Lower leg skin (tissue), 4 donors: ENCODE data around the gene VSTM4. TPM values are rescaled to one million over a fixed set of nuclear protein-coding genes. Genes with fewer than 3 reads are reported as not detected.

Experiments used
- DNase-seq, 2 donors: peaks; one replicate each; pipeline ENCODE4 v3.0.0-alpha.2; 2019; ENCODE audit warnings: low spot score in 2 of 2
- H3K4me3 ChIP-seq: fragments of 200-600 bp; sonication (generic); 2 replicates; pipeline ENCODE4 v1.5.1; 2017; ENCODE audit warnings: mild to moderate bottlenecking, low read depth; ENCODE audit not compliant: poor library complexity, severe bottlenecking
- POLR2A ChIP-seq, 2 donors: fragments of 450-650 bp; IDR thresholded peaks; one replicate each; pipeline ENCODE4 v1.6.1; 2016 to 2017; ENCODE audit warnings: antibody characterized with exemption in 2 of 2, mild to moderate bottlenecking in 1 of 2, moderate library complexity in 1 of 2
- WGBS, 2 donors: methylation state at CpG; one replicate each; pipeline ENCODE4 v1.1.5; 2018; 5-methylcytosine and 5-hydroxymethylcytosine counted together
- intact Hi-C: fragments of 100-400 bp; cut with DNase I; formaldehyde crosslinking; loops from one replicate; pipeline ENCODE4 v1.15.0; 2023; ENCODE audit warnings: low total_unique reads
- total RNA-seq, 4 donors: library from RNA; depleted of rRNA; stranded (reverse); fragments of >200 nt; gene quantifications; one replicate each; pipeline ENCODE4 v1.1.0, GENCODE V29; 2016
- TF ChIP-seq, protein P1 (sequence below), 3 donors: fragments of 450-650 bp; IDR thresholded peaks; one replicate each; pipeline ENCODE4 v1.5.1; 2016; ENCODE audit warnings: antibody characterized with exemption in 3 of 3, mild to moderate bottlenecking in 3 of 3, moderate library complexity in 2 of 3

Gene VSTM4
- total RNA-seq, 4 donors from 2014 or later, result 1.1 to 5.0 (median 3.3) TPM

GRCh38 chr10:49151025-49151445, 35.7 kb upstream of the VSTM4 start:
- intact Hi-C loops, result no loop called here
- DNase-seq, result peak in 1 of 2 donors; percentile 2
- WGBS, 2 donors, result 42 to 43% methylated on average over 2 of the region's 2 CpGs
- TF ChIP-seq, protein P1, sequence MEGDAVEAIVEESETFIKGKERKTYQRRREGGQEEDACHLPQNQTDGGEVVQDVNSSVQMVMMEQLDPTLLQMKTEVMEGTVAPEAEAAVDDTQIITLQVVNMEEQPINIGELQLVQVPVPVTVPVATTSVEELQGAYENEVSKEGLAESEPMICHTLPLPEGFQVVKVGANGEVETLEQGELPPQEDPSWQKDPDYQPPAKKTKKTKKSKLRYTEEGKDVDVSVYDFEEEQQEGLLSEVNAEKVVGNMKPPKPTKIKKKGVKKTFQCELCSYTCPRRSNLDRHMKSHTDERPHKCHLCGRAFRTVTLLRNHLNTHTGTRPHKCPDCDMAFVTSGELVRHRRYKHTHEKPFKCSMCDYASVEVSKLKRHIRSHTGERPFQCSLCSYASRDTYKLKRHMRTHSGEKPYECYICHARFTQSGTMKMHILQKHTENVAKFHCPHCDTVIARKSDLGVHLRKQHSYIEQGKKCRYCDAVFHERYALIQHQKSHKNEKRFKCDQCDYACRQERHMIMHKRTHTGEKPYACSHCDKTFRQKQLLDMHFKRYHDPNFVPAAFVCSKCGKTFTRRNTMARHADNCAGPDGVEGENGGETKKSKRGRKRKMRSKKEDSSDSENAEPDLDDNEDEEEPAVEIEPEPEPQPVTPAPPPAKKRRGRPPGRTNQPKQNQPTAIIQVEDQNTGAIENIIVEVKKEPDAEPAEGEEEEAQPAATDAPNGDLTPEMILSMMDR (IDR thresholded peaks at IDR 0.05), result no peak
- TF ChIP-seq POLR2A (IDR thresholded peaks at IDR 0.05), result no peak
- H3K4me3 ChIP-seq, result no peak overlapping the region

- 60 to 66% methylated on average over 5 of the region's 5 CpGs for WGBS, 2 donors
- no peak overlapping the region for H3K4me3 ChIP-seq
- intact Hi-C loops, result no loop called here
- TF ChIP-seq POLR2A (IDR thresholded peaks at IDR 0.05), result no peak
- TF ChIP-seq, protein P1 (IDR thresholded peaks at IDR 0.05), result no peak
- no peak for DNase-seq
These were observed 35.1 kb upstream of the VSTM4 start for GRCh38 chr10:49150426-49150825.

GRCh38 chr10:49149881-49150280, 34.6 kb upstream of the VSTM4 start:
- WGBS, 2 donors, result 87 to 93% methylated on average over 3 of the region's 3 CpGs
- TF ChIP-seq POLR2A (IDR thresholded peaks at IDR 0.05), result no peak
- TF ChIP-seq, protein P1 (IDR thresholded peaks at IDR 0.05), result no peak
- intact Hi-C loops, result no loop called here
- DNase-seq, result peak in 1 of 2 donors; percentile 59
- no peak overlapping the region for H3K4me3 ChIP-seq

GRCh38 chr10:49144058-49144720, 28.9 kb upstream of the VSTM4 start:
- DNase-seq, result no peak
- intact Hi-C loops, result no loop called here
- 58 to 71% methylated on average over 2 of the region's 2 CpGs for WGBS, 2 donors
- no peak overlapping the region for H3K4me3 ChIP-seq
- no peak for TF ChIP-seq POLR2A (IDR thresholded peaks at IDR 0.05)
- TF ChIP-seq, protein P1 (IDR thresholded peaks at IDR 0.05), result no peak

DNA sequence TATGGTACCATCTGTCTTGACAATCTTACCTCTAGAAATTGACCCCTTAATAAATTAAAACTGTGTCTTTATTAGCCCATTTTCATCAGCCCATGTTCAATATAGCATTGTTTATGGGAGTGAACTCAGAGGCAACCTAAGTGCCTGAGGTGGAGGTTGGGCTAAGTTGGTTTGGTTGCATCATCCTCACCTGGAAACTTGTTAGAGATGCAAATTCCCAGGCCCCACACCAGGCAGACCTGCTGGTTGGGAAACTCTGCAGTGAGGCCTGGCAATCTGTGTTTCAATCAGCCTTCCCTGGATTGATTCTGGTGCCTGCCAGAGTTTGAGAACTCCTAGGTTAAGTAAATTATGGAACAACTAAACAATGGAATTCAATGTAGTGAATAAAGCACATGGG, 27.9 kb upstream of the VSTM4 start:
- no peak overlapping the region for H3K4me3 ChIP-seq
- no peak for TF ChIP-seq POLR2A (IDR thresholded peaks at IDR 0.05)
- intact Hi-C loops, result no loop called here
- no peak for DNase-seq

GRCh38 chr10:49141541-49142332, 26.4 kb upstream of the VSTM4 start:
- no peak overlapping the region for H3K4me3 ChIP-seq
- WGBS, 2 donors, result 79 to 81% methylated on average over 5 of the region's 5 CpGs
- no peak for DNase-seq
- intact Hi-C loops, result no loop called here
- TF ChIP-seq, protein P1 (IDR thresholded peaks at IDR 0.05), result no peak
- no peak for TF ChIP-seq POLR2A (IDR thresholded peaks at IDR 0.05)
